ENCODE data around the gene APBB2.

- no peak for TF ChIP-seq CTCF (IDR thresholded peaks at IDR 0.05)
- TF ChIP-seq EZH2 (IDR thresholded peaks at IDR 0.05; ENCODE audit: borderline replicate concordance, insufficient read depth, low read depth, low read length, poor library complexity, severe bottlenecking): no peak
Observed at GRCh38 chr4:40800064-40800463, 414.3 kb downstream of the APBB2 start.
